ENCODE measurements around the gene CFAP53.

GRCh38 chr18:50280707-50281294 lies 14.5 kb upstream of the CFAP53 start:
- TF ChIP-seq CTCF (IDR thresholded peaks at IDR 0.05; ENCODE audit: insufficient read depth, low read depth, low read length), result no peak
- no peak for TF ChIP-seq EZH2 (IDR thresholded peaks at IDR 0.05; ENCODE audit: insufficient read depth, low read length)

Measured in astrocyte (in vitro differentiated cells and primary cell).